ENCODE measurements around the gene TM9SF4. TPM values are rescaled to one million over a fixed set of nuclear protein-coding genes. Genes with fewer than 3 reads are reported as not detected.

Gene TM9SF4, protein sequence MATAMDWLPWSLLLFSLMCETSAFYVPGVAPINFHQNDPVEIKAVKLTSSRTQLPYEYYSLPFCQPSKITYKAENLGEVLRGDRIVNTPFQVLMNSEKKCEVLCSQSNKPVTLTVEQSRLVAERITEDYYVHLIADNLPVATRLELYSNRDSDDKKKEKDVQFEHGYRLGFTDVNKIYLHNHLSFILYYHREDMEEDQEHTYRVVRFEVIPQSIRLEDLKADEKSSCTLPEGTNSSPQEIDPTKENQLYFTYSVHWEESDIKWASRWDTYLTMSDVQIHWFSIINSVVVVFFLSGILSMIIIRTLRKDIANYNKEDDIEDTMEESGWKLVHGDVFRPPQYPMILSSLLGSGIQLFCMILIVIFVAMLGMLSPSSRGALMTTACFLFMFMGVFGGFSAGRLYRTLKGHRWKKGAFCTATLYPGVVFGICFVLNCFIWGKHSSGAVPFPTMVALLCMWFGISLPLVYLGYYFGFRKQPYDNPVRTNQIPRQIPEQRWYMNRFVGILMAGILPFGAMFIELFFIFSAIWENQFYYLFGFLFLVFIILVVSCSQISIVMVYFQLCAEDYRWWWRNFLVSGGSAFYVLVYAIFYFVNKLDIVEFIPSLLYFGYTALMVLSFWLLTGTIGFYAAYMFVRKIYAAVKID
- total RNA-seq: 10 to 100 TPM; 36.8 to 44.2 TPM

- H3K4me3 Mint-ChIP-seq: peak within 1 kb of the TSS; percentile 87
- peak; percentile 93 for DNase-seq
- peaks cover 2% of the 10 kb centered on the region for H3K27me3 Mint-ChIP-seq
- ChIA-PET POLR2A (no interaction called here), CTCF (interaction anchor here (1.2 to 2.1 kb wide), 4 partner anchors 9 to 93 kb away, joined by 3 to 8 read pairs (median 4); no protein-coding TSS in a partner anchor)
- peaks cover 6% of the 10 kb centered on the region for H3K36me3 Mint-ChIP-seq (ENCODE audit: low read depth)
- H3K9me3 Mint-ChIP-seq: no peaks in the 10 kb centered on the region
- H3K4me1 Mint-ChIP-seq: peaks cover 32% of the 10 kb centered on the region
- H3K27ac Mint-ChIP-seq: peak within 1 kb of the TSS; percentile 98
Measured at GRCh38 chr20:32109392-32110172, at the start of gene TM9SF4. Gene TM9SF4, plus strand, starts transcription at chr20:32109714. Its CDS starts 27 bp downstream, at chr20:32109741.

DNA sequence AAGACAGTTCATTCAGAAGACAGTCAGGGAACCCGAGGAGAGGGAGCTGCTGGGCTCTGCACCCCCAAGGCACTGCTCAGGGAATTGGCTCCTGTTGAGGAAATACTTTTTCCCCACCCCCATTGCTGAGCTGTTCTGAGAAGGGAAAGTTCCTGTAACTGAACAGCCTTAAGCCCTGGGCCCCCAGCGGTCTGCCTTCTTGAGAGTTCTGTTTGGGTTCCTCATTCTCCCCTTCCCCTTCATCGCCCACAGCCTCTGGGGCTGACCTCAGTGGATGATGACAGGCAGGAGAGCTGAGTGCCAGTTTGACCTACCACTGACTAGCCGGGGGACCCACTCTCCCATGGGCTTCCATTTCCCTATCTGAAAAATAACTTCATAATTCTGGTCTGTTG lies 46.7 kb upstream of the TM9SF4 start:
- Mint-ChIP-seq H3K27ac (no peak overlapping the region), H3K9me3 (no peaks in the 10 kb centered on the region), H3K4me3 (no peak overlapping the region), H3K27me3 (peaks cover 26% of the 10 kb centered on the region), H3K36me3 (ENCODE audit: low read depth) (no peaks in the 10 kb centered on the region), H3K4me1 (peaks cover 6% of the 10 kb centered on the region)
- DNase-seq: no peak
- ChIA-PET POLR2A (no interaction called here), CTCF (interaction anchor here (0.6 kb wide), 1 partner anchor 465 kb away, joined by 3 read pairs; no protein-coding TSS in a partner anchor)

DNA sequence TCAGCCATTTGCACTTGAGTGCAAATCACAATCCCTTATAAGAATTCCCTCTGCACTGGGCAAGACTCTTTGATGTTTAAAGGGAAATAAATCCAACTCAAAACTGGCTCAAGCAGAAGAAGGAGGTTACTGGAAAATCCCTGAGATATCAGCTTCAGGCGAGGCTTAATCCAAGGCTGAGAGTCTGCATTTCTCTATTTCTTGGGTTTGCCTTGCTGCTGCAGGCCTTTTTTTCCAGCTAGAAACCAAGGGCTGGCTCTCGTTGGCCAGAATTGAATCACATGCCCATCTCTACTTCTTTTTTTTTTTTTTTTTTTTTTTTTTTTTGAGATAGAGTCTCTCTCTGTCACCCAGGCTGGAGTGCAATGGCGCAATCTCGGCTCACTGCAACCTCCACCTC lies 45.8 kb upstream of the TM9SF4 start:
- H3K36me3 Mint-ChIP-seq (ENCODE audit: low read depth): no peaks in the 10 kb centered on the region
- H3K9me3 Mint-ChIP-seq: no peaks in the 10 kb centered on the region
- H3K27ac Mint-ChIP-seq: no peak overlapping the region
- ChIA-PET CTCF (no interaction called here), POLR2A (no interaction called here)
- peaks cover 22% of the 10 kb centered on the region for H3K27me3 Mint-ChIP-seq
- H3K4me3 Mint-ChIP-seq: no peak overlapping the region
- DNase-seq: no peak
- peaks cover 6% of the 10 kb centered on the region for H3K4me1 Mint-ChIP-seq

DNA sequence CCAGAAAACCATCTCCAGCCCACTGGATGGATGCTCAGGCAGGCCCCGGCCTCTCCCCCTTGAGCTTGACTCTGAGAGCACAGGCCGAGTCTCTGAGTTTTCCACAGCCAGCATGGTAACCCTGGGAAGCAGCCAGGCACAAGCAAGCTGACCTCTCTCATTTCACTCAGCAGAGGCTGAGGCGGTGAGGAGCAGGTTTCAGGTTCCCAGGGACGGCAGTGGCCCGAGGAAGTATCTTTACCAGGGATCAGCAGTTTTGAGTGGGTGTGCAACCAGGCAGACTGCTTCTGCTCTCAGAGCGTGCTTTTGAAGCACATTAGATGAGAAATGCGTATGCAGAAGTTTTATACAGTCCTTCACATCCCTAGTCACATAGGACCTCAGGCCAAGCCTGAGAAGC lies 44.8 kb upstream of the TM9SF4 start:
- ChIA-PET POLR2A (no interaction called here), CTCF (no interaction called here)
- Mint-ChIP-seq H3K27ac (no peak overlapping the region), H3K4me3 (no peak overlapping the region), H3K36me3 (ENCODE audit: low read depth) (no peaks in the 10 kb centered on the region), H3K9me3 (no peaks in the 10 kb centered on the region), H3K27me3 (peaks cover 16% of the 10 kb centered on the region), H3K4me1 (peaks cover 6% of the 10 kb centered on the region)
- DNase-seq: no peak

DNA sequence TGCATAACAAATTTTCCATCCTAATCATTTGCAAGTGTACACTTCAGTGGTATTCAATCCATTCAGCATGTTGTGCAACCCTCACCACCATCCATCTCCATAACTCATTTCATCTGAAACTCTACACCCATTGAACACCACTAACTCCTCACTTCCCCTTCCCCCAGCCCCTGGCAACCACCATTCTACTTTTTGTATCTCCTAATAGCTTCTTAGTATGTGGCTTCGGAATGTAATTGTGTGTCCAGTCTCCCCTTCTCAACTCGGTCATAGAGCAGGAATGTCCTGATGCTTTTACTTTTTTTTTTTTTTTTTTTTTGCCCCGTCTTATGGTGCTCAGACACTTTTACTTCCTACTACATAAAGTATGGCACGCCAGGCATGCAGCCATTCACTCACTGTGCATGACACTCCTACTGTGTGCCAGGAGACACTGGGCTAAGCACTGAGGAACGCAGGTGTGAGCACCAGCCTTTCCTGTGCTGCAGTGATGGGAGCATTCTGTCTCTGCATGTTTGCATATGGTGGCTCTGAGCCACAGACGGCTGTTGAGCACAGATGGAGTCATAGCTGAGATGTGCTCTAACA lies 42.2 kb upstream of the TM9SF4 start:
- Mint-ChIP-seq H3K27me3 (peaks cover 4% of the 10 kb centered on the region), H3K4me1 (peaks cover 10% of the 10 kb centered on the region), H3K4me3 (no peak overlapping the region), H3K9me3 (no peaks in the 10 kb centered on the region), H3K36me3 (ENCODE audit: low read depth) (no peaks in the 10 kb centered on the region), H3K27ac (no peak overlapping the region)
- ChIA-PET CTCF (no interaction called here), POLR2A (no interaction called here)
- DNase-seq: no peak

GRCh38 chr20:32068174-32068573 lies 41.3 kb upstream of the TM9SF4 start:
- no peaks in the 10 kb centered on the region for H3K36me3 Mint-ChIP-seq (ENCODE audit: low read depth)
- POLR2A ChIA-PET: no interaction called here
- H3K27me3 Mint-ChIP-seq: peaks cover 2% of the 10 kb centered on the region
- no peak for DNase-seq
- H3K9me3 Mint-ChIP-seq: no peaks in the 10 kb centered on the region
- H3K27ac Mint-ChIP-seq: no peak overlapping the region
- peaks cover 5% of the 10 kb centered on the region for H3K4me1 Mint-ChIP-seq
- no peak overlapping the region for H3K4me3 Mint-ChIP-seq
- CTCF ChIA-PET: no interaction called here

DNA sequence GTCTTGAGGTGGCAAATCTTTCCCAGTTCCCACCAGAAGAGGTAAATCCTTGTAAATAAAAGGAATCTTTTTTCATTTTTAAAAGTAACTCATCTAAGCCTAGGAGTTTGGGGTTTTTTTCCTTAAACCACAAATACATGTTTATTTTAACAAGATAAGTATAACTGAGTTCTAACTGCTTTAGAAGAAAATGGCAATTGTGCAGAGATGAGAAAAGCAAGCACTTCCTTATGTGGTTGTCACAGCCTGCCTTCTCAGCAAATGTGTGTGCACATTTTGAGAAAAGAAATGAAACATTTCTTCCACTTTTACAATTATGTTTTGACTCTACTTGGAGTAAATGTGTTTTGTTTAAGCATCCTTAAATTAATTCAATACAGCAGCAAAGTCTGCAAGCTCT lies 39.8 kb upstream of the TM9SF4 start:
- DNase-seq: no peak
- no peak overlapping the region for H3K4me3 Mint-ChIP-seq
- CTCF ChIA-PET: no interaction called here
- POLR2A ChIA-PET: no interaction called here
- H3K27ac Mint-ChIP-seq: no peak overlapping the region
- no peaks in the 10 kb centered on the region for H3K9me3 Mint-ChIP-seq
- peaks cover 5% of the 10 kb centered on the region for H3K4me1 Mint-ChIP-seq
- peaks cover 2% of the 10 kb centered on the region for H3K27me3 Mint-ChIP-seq
- H3K36me3 Mint-ChIP-seq (ENCODE audit: low read depth): no peaks in the 10 kb centered on the region

DNA sequence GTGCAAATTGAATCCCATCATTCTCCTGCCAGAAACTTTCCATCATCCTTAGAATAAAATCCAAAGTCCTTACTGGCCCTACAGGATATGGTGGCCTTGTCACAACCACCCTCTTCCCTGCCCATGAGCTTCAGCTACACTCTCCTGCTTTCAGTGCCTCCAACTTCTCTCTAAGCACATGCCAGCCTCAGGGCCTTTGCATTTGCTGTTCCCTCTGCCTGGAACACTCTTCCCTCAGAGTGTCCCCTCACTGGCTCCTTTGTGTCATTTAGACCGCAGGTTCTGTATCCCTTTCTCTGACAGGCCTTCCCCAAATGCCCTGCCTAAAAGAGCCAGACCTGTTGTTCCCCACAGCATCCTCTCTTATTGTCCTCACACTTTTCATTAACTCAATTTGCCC lies 39.2 kb upstream of the TM9SF4 start:
- no peaks in the 10 kb centered on the region for H3K36me3 Mint-ChIP-seq (ENCODE audit: low read depth)
- ChIA-PET POLR2A (no interaction called here), CTCF (no interaction called here)
- H3K27me3 Mint-ChIP-seq: peaks cover 2% of the 10 kb centered on the region
- peaks cover 5% of the 10 kb centered on the region for H3K4me1 Mint-ChIP-seq
- DNase-seq: no peak
- H3K4me3 Mint-ChIP-seq: no peak overlapping the region
- H3K9me3 Mint-ChIP-seq: no peaks in the 10 kb centered on the region
- no peak overlapping the region for H3K27ac Mint-ChIP-seq

- ChIA-PET POLR2A (no interaction called here), CTCF (interaction anchor here (0.6 to 1.9 kb wide), 2 partner anchors 10 to 1751 kb away, joined by 4 to 6 read pairs; no protein-coding TSS in a partner anchor)
- DNase-seq: no peak
- Mint-ChIP-seq H3K4me1 (peaks cover 5% of the 10 kb centered on the region), H3K9me3 (no peaks in the 10 kb centered on the region), H3K4me3 (no peak overlapping the region), H3K36me3 (ENCODE audit: low read depth) (no peaks in the 10 kb centered on the region), H3K27me3 (peaks cover 2% of the 10 kb centered on the region), H3K27ac (no peak overlapping the region)
Measured at GRCh38 chr20:32070690-32071213, 38.8 kb upstream of the TM9SF4 start.

- H3K4me1 Mint-ChIP-seq: peaks cover 5% of the 10 kb centered on the region
- H3K27ac Mint-ChIP-seq: no peak overlapping the region
- H3K36me3 Mint-ChIP-seq (ENCODE audit: low read depth): no peaks in the 10 kb centered on the region
- no peak overlapping the region for H3K4me3 Mint-ChIP-seq
- H3K27me3 Mint-ChIP-seq: peaks cover 5% of the 10 kb centered on the region
- no peak for DNase-seq
- CTCF ChIA-PET: interaction anchor here (0.6 to 1.9 kb wide), 2 partner anchors 10 to 1750 kb away, joined by 4 to 6 read pairs; no protein-coding TSS in a partner anchor
- POLR2A ChIA-PET: no interaction called here
- no peaks in the 10 kb centered on the region for H3K9me3 Mint-ChIP-seq
Measured at GRCh38 chr20:32071395-32072167, 37.9 kb upstream of the TM9SF4 start.

DNA sequence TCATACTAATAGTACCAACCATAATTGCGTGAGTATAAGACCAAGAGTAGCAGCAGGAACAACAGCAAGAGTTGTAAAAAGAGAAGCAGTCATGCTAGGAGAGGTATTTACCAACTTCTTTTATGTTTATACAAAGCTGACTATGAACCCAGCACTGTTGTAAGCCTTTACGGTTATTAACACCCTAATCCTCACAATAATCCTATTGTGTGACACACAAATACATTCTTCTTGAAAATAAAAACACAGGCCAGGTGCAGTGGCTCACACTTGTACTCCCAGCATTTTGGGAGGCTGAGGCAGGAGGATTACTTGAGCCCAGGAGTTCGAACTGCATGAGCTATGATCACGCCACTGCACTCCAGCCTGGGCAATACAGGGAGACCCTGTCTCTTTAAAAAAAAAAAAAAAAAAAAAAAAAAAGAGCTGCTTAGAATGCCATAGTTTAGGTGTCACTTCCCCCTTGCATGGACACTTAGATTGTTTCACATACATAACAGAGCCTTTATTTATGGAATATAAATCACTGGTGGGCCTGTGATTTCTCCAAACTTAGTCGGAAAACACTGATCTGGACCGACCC lies 37.3 kb upstream of the TM9SF4 start:
- no peak for DNase-seq
- peaks cover 5% of the 10 kb centered on the region for H3K4me1 Mint-ChIP-seq
- no peak overlapping the region for H3K27ac Mint-ChIP-seq
- H3K27me3 Mint-ChIP-seq: peaks cover 4% of the 10 kb centered on the region
- H3K36me3 Mint-ChIP-seq (ENCODE audit: low read depth): no peaks in the 10 kb centered on the region
- H3K4me3 Mint-ChIP-seq: no peak overlapping the region
- no peaks in the 10 kb centered on the region for H3K9me3 Mint-ChIP-seq
- CTCF ChIA-PET: interaction anchor here (0.7 to 1.9 kb wide), 2 partner anchors 9 to 526 kb away, joined by 3 to 6 read pairs; no protein-coding TSS in a partner anchor
- POLR2A ChIA-PET: no interaction called here

DNA sequence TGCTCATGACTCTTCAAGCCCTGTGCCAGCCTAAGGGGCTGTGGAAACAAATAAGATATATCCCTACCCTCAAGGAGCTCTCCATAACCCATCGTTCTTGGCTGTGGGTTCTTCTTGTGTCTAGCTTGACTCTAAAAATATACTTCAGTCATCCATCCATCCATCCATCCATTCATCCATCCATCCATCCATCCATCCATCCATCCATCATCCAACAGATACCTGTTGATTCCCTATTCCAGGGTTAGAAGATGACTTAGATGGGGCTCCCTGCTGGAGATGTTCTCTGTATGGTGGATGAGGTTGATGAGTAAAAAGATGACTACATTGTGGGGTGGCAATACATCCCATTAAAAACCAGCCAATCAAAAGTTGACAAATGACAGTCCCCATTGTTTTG lies 34.0 kb upstream of the TM9SF4 start:
- DNase-seq: no peak
- Mint-ChIP-seq H3K36me3 (ENCODE audit: low read depth) (no peaks in the 10 kb centered on the region), H3K9me3 (no peaks in the 10 kb centered on the region), H3K4me1 (peaks cover 2% of the 10 kb centered on the region), H3K27me3 (peaks cover 5% of the 10 kb centered on the region), H3K4me3 (no peak overlapping the region), H3K27ac (no peak overlapping the region)
- CTCF ChIA-PET: interaction anchor here (0.7 kb wide), 1 partner anchor 63 kb away, joined by 4 read pairs; no protein-coding TSS in a partner anchor
- POLR2A ChIA-PET: no interaction called here

Measured in activated CD4-positive, alpha-beta T cell treated with anti-CD3 and anti-CD28 coated beads, Interleukin-2, amount 10 ng/mL, durations not matched to agents 7 days and 5 days (primary cell).